ENCODE data around the gene ACTN3. TPM values are rescaled to one million over a fixed set of nuclear protein-coding genes. Genes with fewer than 3 reads are reported as not detected.

ACTN3 gene
- total RNA-seq, 1 donor from 2014 or later: 20.2 TPM

DNA sequence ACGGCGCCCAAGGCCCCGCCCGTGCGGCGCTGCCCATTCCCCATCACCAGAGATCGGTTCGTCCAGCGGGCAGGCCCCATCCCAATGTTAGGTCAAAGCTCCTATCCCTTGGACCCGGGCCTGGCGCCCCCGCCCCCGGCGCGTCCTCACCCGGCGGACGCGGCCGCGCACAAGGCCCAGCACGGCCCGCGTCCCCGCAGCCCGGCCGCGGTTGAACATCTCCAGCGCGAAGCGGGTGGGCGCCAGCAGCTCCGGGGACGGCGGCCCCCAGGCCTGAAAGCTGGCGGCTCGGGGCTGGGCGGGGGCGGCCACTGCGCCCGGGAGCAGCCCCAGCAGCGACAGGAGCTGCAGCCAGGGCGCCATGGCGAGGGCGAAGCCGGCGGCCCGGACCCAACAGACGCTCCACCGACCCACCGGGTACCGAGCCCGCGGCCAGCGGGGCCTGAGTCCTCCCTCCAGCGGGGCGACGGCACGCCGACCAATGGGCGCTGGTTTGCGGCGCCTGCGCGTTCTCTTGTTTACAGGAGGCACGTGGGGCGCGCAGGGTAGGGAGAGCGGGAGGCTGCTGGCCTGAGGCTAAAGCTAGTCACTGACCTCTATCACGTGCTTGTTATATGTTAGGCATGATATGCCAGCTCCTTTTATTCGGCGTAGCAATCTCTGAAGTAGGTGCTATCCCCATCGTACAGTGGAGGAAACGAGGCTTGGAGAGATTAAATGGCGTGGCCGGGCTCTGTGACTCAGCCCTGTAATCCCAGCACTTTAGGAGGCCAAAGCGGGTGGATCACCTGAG, 21.6 kb downstream of the ACTN3 start, which contains the start of gene CTSF:
Gene CTSF, minus strand, starts transcription at position 483 of the 793 bp plus-strand sequence. Its CDS starts 120 bp downstream, at position 363.
- Histone ChIP-seq H3F3A (ENCODE audit: low read depth) (peaks cover 14% of the 10 kb centered on the region), H2AFZ (replicated peaks) (no peak within 1 kb of the TSS), H3K36me3 (no peaks in the 10 kb centered on the region), H3K27me3 (no peaks in the 10 kb centered on the region), H4K20me1 (ENCODE audit: low read depth) (no peaks in the 10 kb centered on the region), H3K27ac (no peak within 1 kb of the TSS), H3K79me2 (ENCODE audit: low read depth) (no peaks in the 10 kb centered on the region), H3K4me3 (no peak within 1 kb of the TSS), H3K4me2 (no peak within 1 kb of the TSS), H3K9me3 (ENCODE audit: low read depth) (no peaks in the 10 kb centered on the region), H3K4me1 (peaks cover 16% of the 10 kb centered on the region), H3K9ac (no peak within 1 kb of the TSS)
- H3K36me3 Mint-ChIP-seq: no peaks in the 10 kb centered on the region
- H3K9me3 Mint-ChIP-seq: no peaks in the 10 kb centered on the region
- no peak for TF ChIP-seq EZH2 (IDR thresholded peaks at IDR 0.05)
- TF ChIP-seq CTCF (IDR thresholded peaks at IDR 0.05): no peak
- no peak for TF ChIP-seq EZH2phosphoT487 (IDR thresholded peaks at IDR 0.05)
- peaks cover 2% of the 10 kb centered on the region for H3K27me3 Mint-ChIP-seq (ENCODE audit: insufficient read depth, low read depth)
- no peak within 1 kb of the TSS for H3K27ac Mint-ChIP-seq
- no peak for DNase-seq (ENCODE audit: low spot score)
- no peak within 1 kb of the TSS for H3K4me3 Mint-ChIP-seq
- peaks cover 13% of the 10 kb centered on the region for H3K4me1 Mint-ChIP-seq

DNA sequence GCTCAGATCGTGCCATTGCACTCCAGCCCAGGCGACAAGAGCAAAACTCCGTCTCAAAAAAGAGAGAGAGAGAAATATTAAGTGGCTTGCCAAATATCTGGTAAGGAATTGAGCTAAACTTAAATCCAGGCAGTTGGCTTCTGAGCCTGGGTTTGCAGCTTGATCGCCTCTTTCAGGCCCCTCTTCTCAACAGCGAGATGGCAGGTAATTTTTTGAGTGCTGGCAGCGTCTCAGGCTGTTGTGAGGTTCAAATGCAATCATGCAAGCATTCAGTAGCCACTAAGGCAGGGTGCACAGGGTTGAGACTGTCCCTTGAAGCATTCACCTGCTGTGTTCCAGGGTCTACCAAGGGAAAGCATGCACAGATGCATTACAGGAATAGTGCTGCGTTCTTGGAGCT, 22.4 kb downstream of the ACTN3 start:
- Mint-ChIP-seq H3K9me3 (peaks cover 6% of the 10 kb centered on the region), H3K27me3 (ENCODE audit: insufficient read depth, low read depth) (peaks cover 7% of the 10 kb centered on the region), H3K36me3 (no peaks in the 10 kb centered on the region), H3K27ac (no peak overlapping the region), H3K4me1 (peaks cover 13% of the 10 kb centered on the region), H3K4me3 (no peak overlapping the region)
- Histone ChIP-seq H4K20me1 (ENCODE audit: low read depth) (no peaks in the 10 kb centered on the region), H3K79me2 (ENCODE audit: low read depth) (no peaks in the 10 kb centered on the region), H3K4me2 (no peak overlapping the region), H3K9me3 (ENCODE audit: low read depth) (no peaks in the 10 kb centered on the region), H3K36me3 (no peaks in the 10 kb centered on the region), H3K27ac (no peak overlapping the region), H3K4me3 (no peak overlapping the region), H2AFZ (replicated peaks) (no peak overlapping the region), H3K27me3 (no peaks in the 10 kb centered on the region), H3F3A (ENCODE audit: low read depth) (peaks cover 14% of the 10 kb centered on the region), H3K4me1 (peaks cover 16% of the 10 kb centered on the region), H3K9ac (no peak overlapping the region)
- DNase-seq (ENCODE audit: low spot score): no peak
- TF ChIP-seq CTCF (IDR thresholded peaks at IDR 0.05): no peak
- no peak for TF ChIP-seq EZH2 (IDR thresholded peaks at IDR 0.05)
- TF ChIP-seq EZH2phosphoT487 (IDR thresholded peaks at IDR 0.05): no peak

- peaks cover 3% of the 10 kb centered on the region for H3K36me3 Mint-ChIP-seq
- TF ChIP-seq EZH2 (IDR thresholded peaks at IDR 0.05) (no peak), EZH2phosphoT487 (IDR thresholded peaks at IDR 0.05) (no peak), CTCF (IDR thresholded peaks at IDR 0.05) (no peak)
- Histone ChIP-seq H3K9ac (no peak overlapping the region), H3K4me2 (peak overlapping the region; percentile 33), H3K4me3 (no peak overlapping the region), H3K27me3 (no peaks in the 10 kb centered on the region), H3K36me3 (no peaks in the 10 kb centered on the region), H3K9me3 (ENCODE audit: low read depth) (no peaks in the 10 kb centered on the region), H4K20me1 (ENCODE audit: low read depth) (no peaks in the 10 kb centered on the region), H2AFZ (replicated peaks) (peak overlapping the region; percentile 75), H3K4me1 (peaks cover 16% of the 10 kb centered on the region), H3K27ac (peak overlapping the region; percentile 90), H3K79me2 (ENCODE audit: low read depth) (no peaks in the 10 kb centered on the region), H3F3A (ENCODE audit: low read depth) (peaks cover 14% of the 10 kb centered on the region)
- DNase-seq (ENCODE audit: low spot score): peak; percentile 69
- peak overlapping the region; percentile 57 for H3K27ac Mint-ChIP-seq
- H3K9me3 Mint-ChIP-seq: peaks cover 14% of the 10 kb centered on the region
- H3K4me3 Mint-ChIP-seq: peak overlapping the region; percentile 11
- H3K27me3 Mint-ChIP-seq (ENCODE audit: insufficient read depth, low read depth): peaks cover 14% of the 10 kb centered on the region
- H3K4me1 Mint-ChIP-seq: peaks cover 13% of the 10 kb centered on the region
Observed at GRCh38 chr11:66570079-66570849, 23.6 kb downstream of the ACTN3 start.

Measured in neural progenitor cell (in vitro differentiated cells).